Stimulated activated CD8-positive, alpha-beta memory T cell treated with anti-CD3 and anti-CD28 coated beads, Interleukin-7, amount 100 ng/mL, for 48 hours (primary cell): ENCODE data around the gene MAU2.

ENCODE experiments used
- DNase-seq, 2 donors: peaks; one replicate each; pipeline ENCODE4 v3.0.0-alpha.2; 2020; ENCODE audit warnings: low read depth in 1 of 2; ENCODE audit errors: extremely low read depth in 1 of 2

The MAU2 gene

DNA sequence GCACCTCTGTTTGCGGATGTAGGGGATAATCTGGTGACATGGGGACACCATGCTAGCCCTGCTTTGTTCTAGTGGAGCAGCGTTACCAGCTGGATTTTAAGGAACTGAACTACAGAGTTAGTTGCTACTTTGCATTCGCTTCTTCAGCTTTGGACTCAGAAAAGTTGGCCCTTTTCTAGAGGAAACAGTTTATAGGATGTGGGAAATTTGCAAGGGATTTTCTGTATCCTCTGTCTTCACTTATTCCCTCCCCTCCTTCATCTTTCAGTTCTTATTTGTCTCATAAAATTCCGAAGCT lies 87.0 kb downstream of the MAU2 start:
- no peak for DNase-seq
